ENCODE measurements around the gene SARDH. TPM values are rescaled to one million over a fixed set of nuclear protein-coding genes. Genes with fewer than 3 reads are reported as not detected.

The SARDH gene
- polyA plus RNA-seq, 1 donor (not counting 4 experiments of a cell fraction or from before 2014, with no cell fraction given): 0.03 TPM

- Histone ChIP-seq H3K36me3 (ENCODE audit: control insufficient read depth in 2 of 2, extremely low read depth in 1 of 2, insufficient read depth in 2 of 2, low read length in 2 of 2) (no peaks in the 10 kb centered on the region), H3K27ac (ENCODE audit: control insufficient read depth, insufficient read depth, low read length) (no peak overlapping the region), H3K9me1 (ENCODE audit: control insufficient read depth, extremely low read depth, insufficient read depth, low read length) (no peaks in the 10 kb centered on the region), H3K4me3 (ENCODE audit: control insufficient read depth in 2 of 3, extremely low read depth in 1 of 3, insufficient read depth in 2 of 3, low read depth in 1 of 3, low read length in 3 of 3) (no peak overlapping the region), H3K4me1 (ENCODE audit: control insufficient read depth, extremely low read depth, insufficient read depth, low read length) (no peaks in the 10 kb centered on the region), H4K20me1 (ENCODE audit: control insufficient read depth, extremely low read depth, insufficient read depth, low read length) (no peaks in the 10 kb centered on the region), H3K79me2 (ENCODE audit: control insufficient read depth, insufficient read depth, low read length) (no peaks in the 10 kb centered on the region), H2AFZ (ENCODE audit: control insufficient read depth, low read length) (no peak overlapping the region), H3K27me3 (ENCODE audit: control insufficient read depth, extremely low read depth, insufficient read depth, low read length) (peaks cover 17% of the 10 kb centered on the region), H3K9ac (ENCODE audit: control insufficient read depth, extremely low read depth, insufficient read depth, low read length) (no peak overlapping the region), H3K9me3 (ENCODE audit: control insufficient read depth, low read depth, low read length) (no peaks in the 10 kb centered on the region), H3K4me2 (ENCODE audit: control insufficient read depth, extremely low read depth, insufficient read depth, low read depth, low read length) (no peak overlapping the region)
- TF ChIP-seq, protein P1, sequence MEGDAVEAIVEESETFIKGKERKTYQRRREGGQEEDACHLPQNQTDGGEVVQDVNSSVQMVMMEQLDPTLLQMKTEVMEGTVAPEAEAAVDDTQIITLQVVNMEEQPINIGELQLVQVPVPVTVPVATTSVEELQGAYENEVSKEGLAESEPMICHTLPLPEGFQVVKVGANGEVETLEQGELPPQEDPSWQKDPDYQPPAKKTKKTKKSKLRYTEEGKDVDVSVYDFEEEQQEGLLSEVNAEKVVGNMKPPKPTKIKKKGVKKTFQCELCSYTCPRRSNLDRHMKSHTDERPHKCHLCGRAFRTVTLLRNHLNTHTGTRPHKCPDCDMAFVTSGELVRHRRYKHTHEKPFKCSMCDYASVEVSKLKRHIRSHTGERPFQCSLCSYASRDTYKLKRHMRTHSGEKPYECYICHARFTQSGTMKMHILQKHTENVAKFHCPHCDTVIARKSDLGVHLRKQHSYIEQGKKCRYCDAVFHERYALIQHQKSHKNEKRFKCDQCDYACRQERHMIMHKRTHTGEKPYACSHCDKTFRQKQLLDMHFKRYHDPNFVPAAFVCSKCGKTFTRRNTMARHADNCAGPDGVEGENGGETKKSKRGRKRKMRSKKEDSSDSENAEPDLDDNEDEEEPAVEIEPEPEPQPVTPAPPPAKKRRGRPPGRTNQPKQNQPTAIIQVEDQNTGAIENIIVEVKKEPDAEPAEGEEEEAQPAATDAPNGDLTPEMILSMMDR (optimal IDR thresholded peaks at IDR 0.05 in 1 of 3, IDR thresholded peaks at IDR 0.05 in 1 of 3, conservative IDR thresholded peaks at IDR 0.05 in 1 of 3; ENCODE audit: extremely low read depth in 1 of 3, insufficient read depth in 2 of 3, low read length in 3 of 3): no peak
- TF ChIP-seq EZH2 (IDR thresholded peaks at IDR 0.05; ENCODE audit: low read length): no peak
- DNase-seq (ENCODE audit: low read depth, low spot score) (no peak), FAIRE-seq (no peak)
- dilution Hi-C loops (cut with MboI; ENCODE audit: extremely low pct_ligation_motif_present, low sequenced_read_pairs): no loop called here
These were observed 2.2 kb downstream of the SARDH start for GRCh38 chr9:133735931-133736330.

DNA sequence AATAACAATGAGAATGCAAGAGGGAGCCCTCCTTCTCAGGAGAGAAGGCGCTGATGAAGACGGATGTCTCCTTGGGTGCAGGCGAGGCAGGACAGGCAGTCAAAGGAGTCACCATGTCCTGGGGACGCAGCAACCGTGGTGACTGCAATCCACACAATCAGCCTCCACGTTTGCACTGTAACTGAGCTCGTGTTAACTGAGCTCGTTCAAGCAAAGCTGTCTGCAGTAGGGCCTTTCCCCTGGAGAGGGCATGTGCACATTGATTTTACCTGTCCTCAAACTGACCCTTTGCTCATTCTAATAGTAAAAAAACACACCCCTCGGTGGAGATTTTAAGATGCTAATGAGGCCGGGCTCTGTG, 2.8 kb downstream of the SARDH start:
- H3K9ac ChIP-seq (ENCODE audit: control insufficient read depth, extremely low read depth, insufficient read depth, low read length): no peak overlapping the region
- H3K79me2 ChIP-seq (ENCODE audit: control insufficient read depth, insufficient read depth, low read length): no peaks in the 10 kb centered on the region
- H3K4me2 ChIP-seq (ENCODE audit: control insufficient read depth, extremely low read depth, insufficient read depth, low read depth, low read length): no peak overlapping the region
- H3K36me3 ChIP-seq (ENCODE audit: control insufficient read depth in 2 of 2, extremely low read depth in 1 of 2, insufficient read depth in 2 of 2, low read length in 2 of 2): no peaks in the 10 kb centered on the region
- no peak for DNase-seq (ENCODE audit: low read depth, low spot score)
- H3K9me3 ChIP-seq (ENCODE audit: control insufficient read depth, low read depth, low read length): no peaks in the 10 kb centered on the region
- no peak overlapping the region for H3K27ac ChIP-seq (ENCODE audit: control insufficient read depth, insufficient read depth, low read length)
- no peak overlapping the region for H3K4me3 ChIP-seq (ENCODE audit: control insufficient read depth in 2 of 3, extremely low read depth in 1 of 3, insufficient read depth in 2 of 3, low read depth in 1 of 3, low read length in 3 of 3)
- no peak overlapping the region for H2AFZ ChIP-seq (ENCODE audit: control insufficient read depth, low read length)
- dilution Hi-C loops (cut with MboI; ENCODE audit: extremely low pct_ligation_motif_present, low sequenced_read_pairs): no loop called here
- TF ChIP-seq, protein P1 (optimal IDR thresholded peaks at IDR 0.05 in 1 of 3, IDR thresholded peaks at IDR 0.05 in 1 of 3, conservative IDR thresholded peaks at IDR 0.05 in 1 of 3; ENCODE audit: extremely low read depth in 1 of 3, insufficient read depth in 2 of 3, low read length in 3 of 3): no peak
- no peak for TF ChIP-seq EZH2 (IDR thresholded peaks at IDR 0.05; ENCODE audit: low read length)
- no peaks in the 10 kb centered on the region for H4K20me1 ChIP-seq (ENCODE audit: control insufficient read depth, extremely low read depth, insufficient read depth, low read length)
- H3K4me1 ChIP-seq (ENCODE audit: control insufficient read depth, extremely low read depth, insufficient read depth, low read length): no peaks in the 10 kb centered on the region
- peaks cover 17% of the 10 kb centered on the region for H3K27me3 ChIP-seq (ENCODE audit: control insufficient read depth, extremely low read depth, insufficient read depth, low read length)
- H3K9me1 ChIP-seq (ENCODE audit: control insufficient read depth, extremely low read depth, insufficient read depth, low read length): no peaks in the 10 kb centered on the region
- no peak for FAIRE-seq

Measured in keratinocyte (primary cell).